Measurements from ENCODE around the gene CHCHD5. TPM values are rescaled to one million over a fixed set of nuclear protein-coding genes. Genes with fewer than 3 reads are reported as not detected.

CHCHD5 gene
- total and polyA plus RNA-seq, 2 of the 4 experiments (the other 2 are of a cell fraction) = 4.8 to 40.1 TPM

DNA sequence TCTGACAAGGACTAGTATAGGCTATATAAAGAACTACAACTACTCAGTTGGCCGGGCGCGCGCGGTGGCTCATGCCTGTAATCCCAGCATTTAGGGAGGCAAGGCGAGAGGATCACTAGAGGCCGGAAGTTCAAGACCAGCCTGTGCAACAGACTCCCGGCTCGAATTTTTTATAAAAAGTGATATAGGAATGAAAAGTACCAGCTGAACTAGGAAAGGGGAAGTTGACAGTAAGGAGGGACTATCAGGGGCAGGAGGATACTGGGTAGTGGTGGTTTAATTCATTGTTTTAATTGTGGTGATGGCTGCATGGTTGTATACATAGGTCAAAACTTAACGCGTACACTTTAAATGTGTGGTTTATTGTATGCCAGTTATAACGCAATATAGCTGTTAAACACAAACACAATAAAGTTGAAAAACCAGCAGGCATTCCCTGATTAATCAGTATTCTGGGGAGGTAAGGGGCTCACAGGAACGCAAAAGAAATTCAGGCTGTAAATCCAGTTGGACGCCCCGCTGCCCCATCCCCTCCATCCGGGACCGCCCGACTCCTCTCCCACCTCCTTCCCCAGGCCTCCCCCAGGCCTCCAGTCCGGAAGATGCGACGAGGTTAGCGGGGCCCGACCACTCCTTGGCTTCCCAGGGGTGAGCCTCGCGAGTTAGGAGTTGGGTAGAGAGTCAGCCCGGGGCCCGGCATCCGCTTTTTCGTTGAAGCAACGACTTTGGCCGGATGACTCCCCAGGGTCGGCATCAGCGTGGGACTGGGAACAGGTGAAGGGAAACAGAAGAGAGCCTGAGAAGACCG is 42.9 kb upstream of the CHCHD5 start:
- Histone ChIP-seq H3K18ac (ENCODE audit: low read depth, low read length) (peak overlapping the region; percentile 70), H3K9ac (ENCODE audit: low read depth, low read length) (peak overlapping the region; percentile 71), H3K4me2 (ENCODE audit: low read depth, low read length) (peak overlapping the region; percentile 74), H4K91ac (ENCODE audit: insufficient read depth, low read depth, low read length) (peak overlapping the region; percentile 92; the same call in 1 of the 2 replicates), H3K27ac (ENCODE audit: insufficient read depth, low read length) (peak overlapping the region; percentile 80), H3K23ac (ENCODE audit: low read depth, low read length) (peak overlapping the region; percentile 54; the same call in 1 of the 2 replicates), H2AK5ac (ENCODE audit: low read depth, low read length) (no peak overlapping the region; the same call in 1 of the 2 replicates), H3K27me3 (ENCODE audit: control insufficient read depth, insufficient read depth, low read length) (no peaks in the 10 kb centered on the region), H2BK20ac (ENCODE audit: low read depth, low read length) (peak overlapping the region; percentile 54; the same call in 1 of the 2 replicates), H3K4me3 (ENCODE audit: insufficient read depth, low read depth, low read length) (peak overlapping the region; percentile 76), H3K56ac (ENCODE audit: extremely low read depth, insufficient read depth, low read length) (peak overlapping the region; percentile 75), H2BK120ac (ENCODE audit: low read depth, low read length) (peak overlapping the region; percentile 96), H3K9me3 (ENCODE audit: control insufficient read depth, insufficient read depth, low read length) (no peaks in the 10 kb centered on the region), H4K8ac (ENCODE audit: low read depth in 2 of 2, low read length in 2 of 2) (peak overlapping the region; percentile 95 to 96), H3K4ac (ENCODE audit: low read depth, low read length) (peak overlapping the region; percentile 77; the same call in 1 of the 2 replicates), H2AFZ (replicated peaks; ENCODE audit: low read length, poor library complexity) (peak overlapping the region; percentile 99), H3K4me1 (ENCODE audit: control insufficient read depth, insufficient read depth, low read length) (no peaks in the 10 kb centered on the region), H2BK15ac (ENCODE audit: low read depth, low read length) (0 out of 3 replicates have a peak overlapping the region, but pooled peaks have one; percentile 22), H3K79me1 (ENCODE audit: low read depth in 1 of 2, low read length in 2 of 2) (peaks cover 13 to 32% of the 10 kb centered on the region in 2 experiments), H4K5ac (ENCODE audit: low read depth, low read length) (peak overlapping the region; percentile 85), H2BK5ac (ENCODE audit: low read depth, low read length, poor library complexity, severe bottlenecking) (peak overlapping the region; percentile 82), H4K20me1 (ENCODE audit: insufficient read depth, low read length) (no peaks in the 10 kb centered on the region), H2AK9ac (replicated peaks; ENCODE audit: low read depth, low read length, poor library complexity) (peak overlapping the region; percentile 73), H3K36me3 (ENCODE audit: control insufficient read depth, insufficient read depth, low read length) (no peaks in the 10 kb centered on the region), H3K9me1 (ENCODE audit: insufficient read depth, low read length) (0 out of 2 replicates have a peak, but pooled peaks cover 2% of the 10 kb centered on the region), H3K14ac (replicated peaks; ENCODE audit: low read depth, low read length) (peak overlapping the region; percentile 59)
- 34% methylated on average over 6 of the region's 34 CpGs; no CpG with 5 or more reads in 1 of the 2 experiments for WGBS, 2 experiments (ENCODE audit: extremely low coverage in 2 of 2, insufficient read length in 1 of 2)
- peak; percentile 48 for DNase-seq
- intact Hi-C loops (cut with micrococcal nuclease) (loop anchor here (2.0 to 5.0 kb wide), 2 partner anchors 61 to 284 kb away; partner anchors contain the start of gene ZC3H8), dilution Hi-C loops (cut with HindIII; ENCODE audit: low sequenced_read_pairs, unreplicated experiment) (no loop called here), in situ Hi-C loops (cut with MboI; ENCODE audit: low sequenced_read_pairs) (no loop called here)
- ATAC-seq (ENCODE audit: low read depth) = peak; percentile 90
- no TSS peak for BruUV-seq (replicated peaks)
- CTCF ChIA-PET = no interaction called here
- 0 out of 2 replicates have a peak, but pooled peaks have one; percentile 15 for TF ChIP-seq MXI1 (IDR thresholded peaks at IDR 0.05; ENCODE audit: borderline replicate concordance, low read depth, low read length)
- TF ChIP-seq POLR2A (IDR thresholded peaks at IDR 0.05; ENCODE audit: low read depth, low read length) = peak; percentile 61; the same call in 1 of the 2 replicates
- peak; percentile 79 for TF ChIP-seq BHLHE40 (IDR thresholded peaks at IDR 0.05; ENCODE audit: low read depth, low read length)
- peak; percentile 93; the same call in 1 of the 2 replicates for TF ChIP-seq CHD1 (IDR thresholded peaks at IDR 0.05; ENCODE audit: low read depth, low read length)
- TF ChIP-seq RCOR1 (IDR thresholded peaks at IDR 0.05; ENCODE audit: insufficient replicate concordance, low read length) = no peak
- POLR2A ChIA-PET (ENCODE audit: unreplicated experiment) = no interaction called here

Data from IMR-90 (cell line).